Activated naive CD4-positive, alpha-beta T cell treated with anti-CD3 and anti-CD28 coated beads for 36 hours (primary cell): Measurements from ENCODE around the gene TNFRSF13B. TPM values are rescaled to one million over a fixed set of nuclear protein-coding genes. Genes with fewer than 3 reads are reported as not detected.

Experiments
- total RNA-seq, 2 experiments: library from RNA; stranded (reverse); gene quantifications; one replicate each; pipeline ENCODE4 v1.2.3, GENCODE V29; 2021

The TNFRSF13B gene
- total RNA-seq, 2 experiments from 2014 or later, result not detected

Other genes with a start within 250 kb of the TNFRSF13B start
- 100 to 1,000 TPM; 125 TPM for gene MPRIP, start 70.3 kb upstream of the TNFRSF13B start, total RNA-seq
- 1 to 10 TPM; 5.3 to 5.4 TPM for gene PLD6, start 234.2 kb upstream of the TNFRSF13B start, total RNA-seq